HepG2 (cell line): ENCODE measurements around the gene UBE2D3. TPM values are rescaled to one million over a fixed set of nuclear protein-coding genes. Genes with fewer than 3 reads are reported as not detected.

Experiments
- ATF7 ChIP-seq, 2 experiments: fragments of 450-650 bp in 1 of 2; sonication (generic) in 1 of 2; formaldehyde crosslinking in 1 of 2; IDR thresholded peaks; 2 replicates each; pipeline versions ENCODE4 v1.4.0 to v1.6.1; 2016 to 2020; ENCODE audit warnings: antibody characterized with exemption in 1 of 2, mild to moderate bottlenecking in 1 of 2, missing genetic modification reagents in 1 of 2
- BRD4 ChIP-seq: sonication (generic); formaldehyde crosslinking; IDR thresholded peaks from 2 replicates; pipeline ENCODE4 v1.4.0; 2020; ENCODE audit warnings: missing genetic modification reagents
- ELF4 ChIP-seq: sonication (generic); formaldehyde crosslinking; IDR thresholded peaks from 2 replicates; pipeline ENCODE4 v1.5.0; 2020; ENCODE audit warnings: missing genetic modification reagents, mild to moderate bottlenecking, moderate library complexity, borderline replicate concordance
- FIP1L1 ChIP-seq: fragments of 200-400 bp; formaldehyde crosslinking; IDR thresholded peaks from 2 replicates; pipeline ENCODE4 v1.6.1; 2018; ENCODE audit warnings: low read depth, mild to moderate bottlenecking, low read length, moderate library complexity, borderline replicate concordance; ENCODE audit not compliant: insufficient read depth
- KAT8 ChIP-seq: IDR thresholded peaks from 2 replicates; pipeline ENCODE4 v1.6.1; 2016; ENCODE audit warnings: missing genetic modification reagents, missing compliant biosample characterization
- NR2F6 ChIP-seq, 2 experiments: IDR thresholded peaks; 2 replicates each; pipeline ENCODE4 v1.6.1; 2016; ENCODE audit warnings: antibody characterized with exemption in 1 of 2, mild to moderate bottlenecking in 1 of 2
- POLR2A ChIP-seq, 2 experiments: IDR thresholded peaks; 2 replicates each; pipeline ENCODE4 v1.6.1; 2011; ENCODE audit warnings: low read depth in 2 of 2, low read length in 2 of 2, mild to moderate bottlenecking in 1 of 2, moderate library complexity in 1 of 2; ENCODE audit not compliant: insufficient read depth in 1 of 2
- SP140L ChIP-seq: sonication (generic); formaldehyde crosslinking; IDR thresholded peaks from 2 replicates; pipeline ENCODE4 v1.4.0; 2020; ENCODE audit warnings: missing genetic modification reagents, borderline replicate concordance
- TCF12 ChIP-seq, 2 experiments: fragments of 450-650 bp in 1 of 2; sonication (generic) in 1 of 2; formaldehyde crosslinking in 1 of 2; IDR thresholded peaks; 2 replicates each; pipeline versions ENCODE4 v1.6.1 to v1.8.0; 2017 to 2022; ENCODE audit warnings: antibody characterized with exemption in 1 of 2, mild to moderate bottlenecking in 1 of 2, missing genetic modification reagents in 1 of 2, moderate library complexity in 1 of 2
- ZBTB7B ChIP-seq: sonication (generic); formaldehyde crosslinking; IDR thresholded peaks from 2 replicates; pipeline ENCODE4 v1.4.0; 2020; ENCODE audit warnings: missing genetic modification reagents
- ZNF34 ChIP-seq: sonication (generic); formaldehyde crosslinking; IDR thresholded peaks from 2 replicates; pipeline ENCODE4 v1.4.0; 2020; ENCODE audit warnings: mild to moderate bottlenecking, missing genetic modification reagents, borderline replicate concordance
- polyA plus RNA-seq, 8 experiments: library from polyadenylated mRNA; depleted of rRNA in 3 of 8; stranded (reverse) in 7 of 8; unstranded in 1 of 8; fragments of >200 nt; fragmentation: Illumina TruSeq in 4 of 8; extraction: Trizol in 4 of 8; gene quantifications; 2 replicates each; pipeline versions ENCODE4 v1.2.1 to v1.2.3, GENCODE V29; 2011 to 2016; ENCODE audit warnings: low read depth in 4 of 8, missing spikeins in 1 of 8, mixed read lengths in 1 of 8; ENCODE audit not compliant: insufficient read depth in 1 of 8
- total RNA-seq, 5 experiments: library from RNA; depleted of rRNA; stranded (reverse); fragments of >200 nt; fragmentation: Illumina TruSeq; extraction: Trizol; gene quantifications; 2 replicates each; pipeline ENCODE4 v1.2.3, GENCODE V29; 2016; ENCODE audit warnings: low read depth in 1 of 5
- TF ChIP-seq, protein P1 (sequence below): sonication (generic); formaldehyde crosslinking; conservative IDR thresholded peaks from 2 replicates; pipeline ENCODE4 v1.4.0; 2020; ENCODE audit warnings: missing genetic modification reagents
- TF ChIP-seq, protein P2 (sequence below): sonication (generic); formaldehyde crosslinking; IDR thresholded peaks from 2 replicates; pipeline ENCODE4 v1.5.1; 2020; ENCODE audit warnings: missing genetic modification reagents, mild to moderate bottlenecking, borderline replicate concordance
- TF ChIP-seq, protein P3 (sequence below): sonication (generic); formaldehyde crosslinking; conservative IDR thresholded peaks from 2 replicates; pipeline ENCODE4 v1.4.0; 2020; ENCODE audit warnings: missing genetic modification reagents
- TF ChIP-seq, protein P4 (sequence below), 2 experiments: fragments of 450-650 bp in 1 of 2; sonication (generic) in 1 of 2; formaldehyde crosslinking; IDR thresholded peaks; 2 replicates each; pipeline versions ENCODE4 v1.5.0 to v1.8.0; 2020 to 2022; ENCODE audit warnings: mild to moderate bottlenecking in 1 of 2, missing genetic modification reagents in 1 of 2
- TF ChIP-seq, protein P5 (sequence below): sonication (generic); formaldehyde crosslinking; IDR thresholded peaks from 2 replicates; pipeline ENCODE4 v1.4.0; 2020; ENCODE audit warnings: missing genetic modification reagents
- TF ChIP-seq, protein P6 (sequence below): sonication (generic); formaldehyde crosslinking; conservative IDR thresholded peaks from 2 replicates; pipeline ENCODE4 v1.8.0; 2022; ENCODE audit warnings: missing genetic modification reagents

UBE2D3 gene
- total and polyA plus RNA-seq, 2 of the 13 experiments (the other 11 are each of a cell fraction or from before 2014, with no cell fraction given) = 224 to 293 TPM

DNA sequence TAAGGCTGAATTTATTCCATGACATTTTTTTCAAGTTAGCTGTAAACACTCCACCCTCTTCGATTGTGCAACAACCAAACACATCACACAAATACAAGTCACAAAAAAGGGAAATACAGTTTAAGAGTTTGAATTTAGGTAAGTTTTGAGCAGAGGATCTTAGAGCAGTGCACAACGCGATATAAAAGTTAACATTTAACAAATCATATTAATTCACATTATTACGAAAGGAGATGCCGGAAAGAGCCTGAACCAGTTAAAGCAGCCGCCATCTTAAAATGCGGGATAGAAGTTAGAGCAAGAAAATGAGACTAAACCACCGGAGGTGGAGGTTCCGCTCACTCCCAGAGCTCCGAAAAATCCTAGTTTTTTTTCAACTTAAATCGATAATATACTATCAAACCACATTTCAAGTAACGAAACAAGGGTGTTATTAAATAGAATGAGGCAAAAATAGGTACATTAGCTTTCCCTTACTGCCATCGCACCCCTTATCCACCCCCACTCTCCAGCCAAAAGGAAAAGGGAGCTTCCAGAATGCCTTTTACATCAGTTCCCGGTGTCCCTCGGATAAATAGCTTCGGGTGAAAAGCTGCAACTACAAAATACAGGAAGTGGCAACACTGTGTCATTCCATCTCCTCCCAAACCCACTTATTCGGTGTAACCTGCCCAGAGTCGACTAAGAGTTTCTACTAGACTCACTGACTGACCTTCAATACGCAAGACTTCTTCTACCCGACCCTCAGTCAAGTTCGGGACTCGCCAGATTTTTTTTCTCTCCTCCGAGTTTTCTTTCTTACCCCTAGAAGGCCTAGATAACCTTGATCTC lies 1.9 kb downstream of the UBE2D3 start (continued):
- peak; percentile 23; the same call in 1 of the 2 replicates for TF ChIP-seq ELF4
- no peak; a peak in 2 of 4 replicates for TF ChIP-seq POLR2A (IDR thresholded peaks at IDR 0.05; ENCODE audit: insufficient read depth in 1 of 2, low read depth in 2 of 2, low read length in 2 of 2)
- no peak for TF ChIP-seq ZBTB7B (CRISPR knock-in tag)
- TF ChIP-seq, protein P1, sequence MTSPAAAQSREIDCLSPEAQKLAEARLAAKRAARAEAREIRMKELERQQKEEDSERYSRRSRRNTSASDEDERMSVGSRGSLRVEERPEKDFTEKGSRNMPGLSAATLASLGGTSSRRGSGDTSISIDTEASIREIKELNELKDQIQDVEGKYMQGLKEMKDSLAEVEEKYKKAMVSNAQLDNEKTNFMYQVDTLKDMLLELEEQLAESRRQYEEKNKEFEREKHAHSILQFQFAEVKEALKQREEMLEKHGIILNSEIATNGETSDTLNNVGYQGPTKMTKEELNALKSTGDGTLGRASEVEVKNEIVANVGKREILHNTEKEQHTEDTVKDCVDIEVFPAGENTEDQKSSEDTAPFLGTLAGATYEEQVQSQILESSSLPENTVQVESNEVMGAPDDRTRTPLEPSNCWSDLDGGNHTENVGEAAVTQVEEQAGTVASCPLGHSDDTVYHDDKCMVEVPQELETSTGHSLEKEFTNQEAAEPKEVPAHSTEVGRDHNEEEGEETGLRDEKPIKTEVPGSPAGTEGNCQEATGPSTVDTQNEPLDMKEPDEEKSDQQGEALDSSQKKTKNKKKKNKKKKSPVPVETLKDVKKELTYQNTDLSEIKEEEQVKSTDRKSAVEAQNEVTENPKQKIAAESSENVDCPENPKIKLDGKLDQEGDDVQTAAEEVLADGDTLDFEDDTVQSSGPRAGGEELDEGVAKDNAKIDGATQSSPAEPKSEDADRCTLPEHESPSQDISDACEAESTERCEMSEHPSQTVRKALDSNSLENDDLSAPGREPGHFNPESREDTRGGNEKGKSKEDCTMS (CRISPR knock-in tag) = no peak
- TF ChIP-seq FIP1L1 = no peak
- 0 out of 2 replicates have a peak, but pooled peaks have one; percentile 49 for TF ChIP-seq KAT8
- TF ChIP-seq TCF12 (IDR thresholded peaks at IDR 0.05) = no peak
- TF ChIP-seq TCF12 (CRISPR knock-in tag; IDR thresholded peaks at IDR 0.05) = no peak
- TF ChIP-seq, protein P2, sequence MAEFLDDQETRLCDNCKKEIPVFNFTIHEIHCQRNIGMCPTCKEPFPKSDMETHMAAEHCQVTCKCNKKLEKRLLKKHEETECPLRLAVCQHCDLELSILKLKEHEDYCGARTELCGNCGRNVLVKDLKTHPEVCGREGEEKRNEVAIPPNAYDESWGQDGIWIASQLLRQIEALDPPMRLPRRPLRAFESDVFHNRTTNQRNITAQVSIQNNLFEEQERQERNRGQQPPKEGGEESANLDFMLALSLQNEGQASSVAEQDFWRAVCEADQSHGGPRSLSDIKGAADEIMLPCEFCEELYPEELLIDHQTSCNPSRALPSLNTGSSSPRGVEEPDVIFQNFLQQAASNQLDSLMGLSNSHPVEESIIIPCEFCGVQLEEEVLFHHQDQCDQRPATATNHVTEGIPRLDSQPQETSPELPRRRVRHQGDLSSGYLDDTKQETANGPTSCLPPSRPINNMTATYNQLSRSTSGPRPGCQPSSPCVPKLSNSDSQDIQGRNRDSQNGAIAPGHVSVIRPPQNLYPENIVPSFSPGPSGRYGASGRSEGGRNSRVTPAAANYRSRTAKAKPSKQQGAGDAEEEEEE (CRISPR knock-in tag) = no peak
- TF ChIP-seq BRD4 = no peak
- TF ChIP-seq ZNF34 (CRISPR knock-in tag) = no peak
- TF ChIP-seq, protein P3, sequence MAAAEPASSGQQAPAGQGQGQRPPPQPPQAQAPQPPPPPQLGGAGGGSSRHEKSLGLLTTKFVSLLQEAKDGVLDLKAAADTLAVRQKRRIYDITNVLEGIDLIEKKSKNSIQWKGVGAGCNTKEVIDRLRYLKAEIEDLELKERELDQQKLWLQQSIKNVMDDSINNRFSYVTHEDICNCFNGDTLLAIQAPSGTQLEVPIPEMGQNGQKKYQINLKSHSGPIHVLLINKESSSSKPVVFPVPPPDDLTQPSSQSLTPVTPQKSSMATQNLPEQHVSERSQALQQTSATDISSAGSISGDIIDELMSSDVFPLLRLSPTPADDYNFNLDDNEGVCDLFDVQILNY (CRISPR knock-in tag) = no peak
- TF ChIP-seq, protein P4, sequence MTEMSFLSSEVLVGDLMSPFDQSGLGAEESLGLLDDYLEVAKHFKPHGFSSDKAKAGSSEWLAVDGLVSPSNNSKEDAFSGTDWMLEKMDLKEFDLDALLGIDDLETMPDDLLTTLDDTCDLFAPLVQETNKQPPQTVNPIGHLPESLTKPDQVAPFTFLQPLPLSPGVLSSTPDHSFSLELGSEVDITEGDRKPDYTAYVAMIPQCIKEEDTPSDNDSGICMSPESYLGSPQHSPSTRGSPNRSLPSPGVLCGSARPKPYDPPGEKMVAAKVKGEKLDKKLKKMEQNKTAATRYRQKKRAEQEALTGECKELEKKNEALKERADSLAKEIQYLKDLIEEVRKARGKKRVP (CRISPR knock-in tag; IDR thresholded peaks at IDR 0.05) = no peak
- TF ChIP-seq NR2F6 (IDR thresholded peaks at IDR 0.05) = no peak
- no peak for TF ChIP-seq NR2F6 (CRISPR knock-in tag; IDR thresholded peaks at IDR 0.05)
- no peak for TF ChIP-seq ATF7 (IDR thresholded peaks at IDR 0.05)
- TF ChIP-seq ATF7 (CRISPR knock-in tag; IDR thresholded peaks at IDR 0.05) = no peak
- no peak; the same call in 1 of the 2 replicates for TF ChIP-seq SP140L
- TF ChIP-seq, protein P5, sequence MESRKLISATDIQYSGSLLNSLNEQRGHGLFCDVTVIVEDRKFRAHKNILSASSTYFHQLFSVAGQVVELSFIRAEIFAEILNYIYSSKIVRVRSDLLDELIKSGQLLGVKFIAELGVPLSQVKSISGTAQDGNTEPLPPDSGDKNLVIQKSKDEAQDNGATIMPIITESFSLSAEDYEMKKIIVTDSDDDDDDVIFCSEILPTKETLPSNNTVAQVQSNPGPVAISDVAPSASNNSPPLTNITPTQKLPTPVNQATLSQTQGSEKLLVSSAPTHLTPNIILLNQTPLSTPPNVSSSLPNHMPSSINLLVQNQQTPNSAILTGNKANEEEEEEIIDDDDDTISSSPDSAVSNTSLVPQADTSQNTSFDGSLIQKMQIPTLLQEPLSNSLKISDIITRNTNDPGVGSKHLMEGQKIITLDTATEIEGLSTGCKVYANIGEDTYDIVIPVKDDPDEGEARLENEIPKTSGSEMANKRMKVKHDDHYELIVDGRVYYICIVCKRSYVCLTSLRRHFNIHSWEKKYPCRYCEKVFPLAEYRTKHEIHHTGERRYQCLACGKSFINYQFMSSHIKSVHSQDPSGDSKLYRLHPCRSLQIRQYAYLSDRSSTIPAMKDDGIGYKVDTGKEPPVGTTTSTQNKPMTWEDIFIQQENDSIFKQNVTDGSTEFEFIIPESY (CRISPR knock-in tag) = no peak
- TF ChIP-seq, protein P6, sequence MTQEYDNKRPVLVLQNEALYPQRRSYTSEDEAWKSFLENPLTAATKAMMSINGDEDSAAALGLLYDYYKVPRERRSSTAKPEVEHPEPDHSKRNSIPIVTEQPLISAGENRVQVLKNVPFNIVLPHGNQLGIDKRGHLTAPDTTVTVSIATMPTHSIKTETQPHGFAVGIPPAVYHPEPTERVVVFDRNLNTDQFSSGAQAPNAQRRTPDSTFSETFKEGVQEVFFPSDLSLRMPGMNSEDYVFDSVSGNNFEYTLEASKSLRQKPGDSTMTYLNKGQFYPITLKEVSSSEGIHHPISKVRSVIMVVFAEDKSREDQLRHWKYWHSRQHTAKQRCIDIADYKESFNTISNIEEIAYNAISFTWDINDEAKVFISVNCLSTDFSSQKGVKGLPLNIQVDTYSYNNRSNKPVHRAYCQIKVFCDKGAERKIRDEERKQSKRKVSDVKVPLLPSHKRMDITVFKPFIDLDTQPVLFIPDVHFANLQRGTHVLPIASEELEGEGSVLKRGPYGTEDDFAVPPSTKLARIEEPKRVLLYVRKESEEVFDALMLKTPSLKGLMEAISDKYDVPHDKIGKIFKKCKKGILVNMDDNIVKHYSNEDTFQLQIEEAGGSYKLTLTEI = no peak
